Muscle of back (tissue), 11 donors: Measurements from ENCODE around the gene CACNA1C. TPM values are rescaled to one million over a fixed set of nuclear protein-coding genes. Genes with fewer than 3 reads are reported as not detected.

Experiments used
- DNase-seq, 3 donors: peaks; one replicate each; pipeline versions ENCODE4 v3.0.0 to v3.0.0-alpha.2; 2013
- polyA plus RNA-seq, 10 donors: library from polyadenylated mRNA; unstranded; fragments of 120-200 nt; gene quantifications; one replicate each; pipeline ENCODE4 v1.2.1, GENCODE V29; 2013; ENCODE audit not compliant: insufficient read length in 10 of 10

CACNA1C gene
- polyA plus RNA-seq, 10 donors = 2.2 to 5.8 (median 3.5) TPM

GRCh38 chr12:2169489-2169888, 116.7 kb downstream of the CACNA1C start:
- no peak for DNase-seq

- no peak for DNase-seq
Observed at GRCh38 chr12:2169940-2170339, 117.2 kb downstream of the CACNA1C start.

GRCh38 chr12:2170376-2170775, 117.6 kb downstream of the CACNA1C start:
- DNase-seq = no peak

- DNase-seq = no peak
Observed at GRCh38 chr12:2171672-2172426, 119.1 kb downstream of the CACNA1C start.

- DNase-seq = no peak
Observed at GRCh38 chr12:2172491-2173214, 119.9 kb downstream of the CACNA1C start.

- DNase-seq = no peak
Observed at GRCh38 chr12:2173971-2174370, 121.2 kb downstream of the CACNA1C start.

GRCh38 chr12:2177003-2177402, 124.2 kb downstream of the CACNA1C start:
- no peak for DNase-seq

GRCh38 chr12:2177751-2178150, 125.0 kb downstream of the CACNA1C start:
- no peak for DNase-seq

GRCh38 chr12:2179058-2179457, 126.3 kb downstream of the CACNA1C start:
- no peak for DNase-seq

- DNase-seq = peak in 1 of 3 donors; percentile 83
Observed at GRCh38 chr12:2179953-2180736, 127.4 kb downstream of the CACNA1C start.

GRCh38 chr12:2180737-2181082, 127.9 kb downstream of the CACNA1C start:
- no peak for DNase-seq

GRCh38 chr12:2183556-2184541, 131.1 kb downstream of the CACNA1C start:
- DNase-seq = peak; percentile 31 to 68 (median 62)

GRCh38 chr12:2185751-2186341, 133.1 kb downstream of the CACNA1C start:
- DNase-seq = no peak

GRCh38 chr12:2187195-2187945, 134.6 kb downstream of the CACNA1C start:
- no peak for DNase-seq

- no peak for DNase-seq
Observed at GRCh38 chr12:2190085-2190484, 137.3 kb downstream of the CACNA1C start.

- no peak for DNase-seq
Observed at GRCh38 chr12:2190896-2191533, 138.2 kb downstream of the CACNA1C start.

- DNase-seq = no peak
Observed at GRCh38 chr12:2191534-2192153, 138.9 kb downstream of the CACNA1C start.

GRCh38 chr12:2192231-2192630, 139.4 kb downstream of the CACNA1C start:
- DNase-seq = no peak

GRCh38 chr12:2194060-2194459, 141.3 kb downstream of the CACNA1C start:
- DNase-seq = no peak
